T-helper 2 cell treated with Interferon-gamma antibody and Interleukin-4, amounts not matched to agents 5 μg/mL and 100 μg/mL, for 36 hours (primary cell): ENCODE measurements around the gene MAD1L1.

Experiments
- DNase-seq: peaks from one replicate; pipeline ENCODE4 v3.0.0; 2021; ENCODE audit warnings: low spot score
- H3K27ac Mint-ChIP-seq: one replicate; pipeline ENCODE4 v1.8.0; 2021; ENCODE audit warnings: mild to moderate bottlenecking, mixed read lengths
- H3K27me3 Mint-ChIP-seq: one replicate; pipeline ENCODE4 v1.8.0; 2021; ENCODE audit warnings: low read depth, mixed read lengths
- H3K36me3 Mint-ChIP-seq: one replicate; pipeline ENCODE4 v1.8.0; 2021; ENCODE audit warnings: low read depth, mixed read lengths
- H3K4me1 Mint-ChIP-seq: one replicate; pipeline ENCODE4 v1.8.0; 2021; ENCODE audit warnings: low read depth, mixed read lengths
- H3K4me3 Mint-ChIP-seq: one replicate; pipeline ENCODE4 v1.8.0; 2022; ENCODE audit warnings: mild to moderate bottlenecking, moderate library complexity, mixed read lengths
- H3K9me3 Mint-ChIP-seq: one replicate; pipeline ENCODE4 v1.8.0; 2021; ENCODE audit warnings: mixed read lengths

MAD1L1 gene

DNA sequence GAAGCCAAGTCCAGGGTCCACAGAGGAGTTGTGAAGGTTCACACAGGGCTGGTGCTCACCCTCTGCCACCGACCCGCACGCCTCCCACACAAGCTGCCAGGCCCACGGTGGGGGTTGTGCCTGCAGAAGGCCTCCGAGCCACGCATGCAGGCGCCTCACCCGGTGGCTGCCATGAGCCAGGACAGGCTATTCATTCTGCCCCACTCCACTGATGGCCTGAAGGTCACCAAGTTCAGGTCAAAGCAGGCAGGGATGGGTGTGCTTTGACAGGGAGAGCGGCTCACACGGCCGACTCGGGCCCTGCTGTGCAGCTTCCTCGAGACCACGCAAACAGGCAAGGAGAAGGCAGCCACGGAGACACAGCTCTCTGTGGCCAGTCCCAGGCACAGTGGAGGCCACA lies 143.9 kb downstream of the MAD1L1 start:
- Mint-ChIP-seq H3K36me3 (peaks cover 3% of the 10 kb centered on the region), H3K9me3 (no peaks in the 10 kb centered on the region), H3K27me3 (no peaks in the 10 kb centered on the region), H3K4me3 (no peak overlapping the region), H3K27ac (no peak overlapping the region), H3K4me1 (peaks cover 8% of the 10 kb centered on the region)
- no peak for DNase-seq

GRCh38 chr7:2087744-2088143 lies 145.0 kb downstream of the MAD1L1 start:
- DNase-seq, result no peak
- Mint-ChIP-seq H3K27me3 (no peaks in the 10 kb centered on the region), H3K9me3 (no peaks in the 10 kb centered on the region), H3K4me3 (no peak overlapping the region), H3K4me1 (peaks cover 8% of the 10 kb centered on the region), H3K36me3 (peaks cover 3% of the 10 kb centered on the region), H3K27ac (no peak overlapping the region)

- Mint-ChIP-seq H3K4me1 (peaks cover 10% of the 10 kb centered on the region), H3K9me3 (no peaks in the 10 kb centered on the region), H3K27ac (no peak overlapping the region), H3K27me3 (no peaks in the 10 kb centered on the region), H3K36me3 (peaks cover 5% of the 10 kb centered on the region), H3K4me3 (no peak overlapping the region)
- no peak for DNase-seq
Observed at GRCh38 chr7:2086229-2086628, 146.5 kb downstream of the MAD1L1 start.

- no peaks in the 10 kb centered on the region for H3K9me3 Mint-ChIP-seq
- no peak overlapping the region for H3K27ac Mint-ChIP-seq
- H3K36me3 Mint-ChIP-seq, result peaks cover 5% of the 10 kb centered on the region
- no peak for DNase-seq
- peaks cover 10% of the 10 kb centered on the region for H3K4me1 Mint-ChIP-seq
- H3K4me3 Mint-ChIP-seq, result no peak overlapping the region
- H3K27me3 Mint-ChIP-seq, result no peaks in the 10 kb centered on the region
Observed at GRCh38 chr7:2085804-2086203, 146.9 kb downstream of the MAD1L1 start.

GRCh38 chr7:2084781-2085505 lies 147.8 kb downstream of the MAD1L1 start:
- Mint-ChIP-seq H3K4me1 (peaks cover 10% of the 10 kb centered on the region), H3K9me3 (no peaks in the 10 kb centered on the region), H3K4me3 (no peak overlapping the region), H3K36me3 (peaks cover 5% of the 10 kb centered on the region), H3K27me3 (no peaks in the 10 kb centered on the region), H3K27ac (no peak overlapping the region)
- no peak for DNase-seq

DNA sequence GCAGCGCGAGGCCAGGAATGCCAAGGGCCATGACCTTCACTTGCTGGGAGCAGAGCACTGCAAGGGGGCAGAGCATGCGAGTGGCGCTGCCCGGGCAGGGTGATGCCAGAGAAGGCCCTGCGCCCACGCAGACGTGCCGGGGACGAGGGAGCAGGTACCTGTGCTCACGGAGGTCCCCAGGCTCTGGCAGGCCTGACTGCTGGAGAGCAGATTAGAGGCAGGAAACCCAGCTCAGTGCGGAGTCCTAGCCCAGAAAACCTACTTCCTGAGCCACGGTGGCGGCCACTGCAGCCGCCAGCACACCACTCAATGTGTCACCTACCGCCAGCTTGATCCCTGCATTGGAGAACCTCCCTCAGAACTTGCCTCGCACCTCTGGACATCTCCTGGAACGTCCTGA lies 148.4 kb downstream of the MAD1L1 start:
- DNase-seq, result no peak
- H3K9me3 Mint-ChIP-seq, result no peaks in the 10 kb centered on the region
- H3K27ac Mint-ChIP-seq, result no peak overlapping the region
- peaks cover 5% of the 10 kb centered on the region for H3K36me3 Mint-ChIP-seq
- H3K4me3 Mint-ChIP-seq, result no peak overlapping the region
- H3K27me3 Mint-ChIP-seq, result no peaks in the 10 kb centered on the region
- H3K4me1 Mint-ChIP-seq, result peaks cover 10% of the 10 kb centered on the region

DNA sequence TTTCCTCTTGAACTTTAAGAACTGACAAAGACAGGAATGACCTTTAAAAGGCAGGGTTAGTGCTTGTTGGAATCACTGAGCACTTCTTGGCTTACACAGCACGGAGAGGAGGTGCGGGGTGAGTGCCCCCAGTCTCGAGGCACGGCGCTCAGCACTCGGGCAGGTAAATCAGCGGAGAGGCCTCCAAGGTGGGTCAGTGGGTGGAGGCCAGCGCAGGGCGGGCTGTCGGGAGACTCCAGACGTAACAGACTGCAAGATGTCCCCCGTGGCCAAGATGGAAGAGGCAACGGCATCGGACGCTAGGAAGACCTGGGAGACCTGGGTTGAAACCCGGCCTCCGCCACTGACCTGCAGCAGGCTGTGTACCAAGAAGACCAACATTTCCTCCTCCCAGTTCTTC lies 149.4 kb downstream of the MAD1L1 start:
- DNase-seq, result no peak
- peaks cover 5% of the 10 kb centered on the region for H3K36me3 Mint-ChIP-seq
- peaks cover 10% of the 10 kb centered on the region for H3K4me1 Mint-ChIP-seq
- no peaks in the 10 kb centered on the region for H3K27me3 Mint-ChIP-seq
- no peak overlapping the region for H3K4me3 Mint-ChIP-seq
- H3K27ac Mint-ChIP-seq, result no peak overlapping the region
- no peaks in the 10 kb centered on the region for H3K9me3 Mint-ChIP-seq

DNA sequence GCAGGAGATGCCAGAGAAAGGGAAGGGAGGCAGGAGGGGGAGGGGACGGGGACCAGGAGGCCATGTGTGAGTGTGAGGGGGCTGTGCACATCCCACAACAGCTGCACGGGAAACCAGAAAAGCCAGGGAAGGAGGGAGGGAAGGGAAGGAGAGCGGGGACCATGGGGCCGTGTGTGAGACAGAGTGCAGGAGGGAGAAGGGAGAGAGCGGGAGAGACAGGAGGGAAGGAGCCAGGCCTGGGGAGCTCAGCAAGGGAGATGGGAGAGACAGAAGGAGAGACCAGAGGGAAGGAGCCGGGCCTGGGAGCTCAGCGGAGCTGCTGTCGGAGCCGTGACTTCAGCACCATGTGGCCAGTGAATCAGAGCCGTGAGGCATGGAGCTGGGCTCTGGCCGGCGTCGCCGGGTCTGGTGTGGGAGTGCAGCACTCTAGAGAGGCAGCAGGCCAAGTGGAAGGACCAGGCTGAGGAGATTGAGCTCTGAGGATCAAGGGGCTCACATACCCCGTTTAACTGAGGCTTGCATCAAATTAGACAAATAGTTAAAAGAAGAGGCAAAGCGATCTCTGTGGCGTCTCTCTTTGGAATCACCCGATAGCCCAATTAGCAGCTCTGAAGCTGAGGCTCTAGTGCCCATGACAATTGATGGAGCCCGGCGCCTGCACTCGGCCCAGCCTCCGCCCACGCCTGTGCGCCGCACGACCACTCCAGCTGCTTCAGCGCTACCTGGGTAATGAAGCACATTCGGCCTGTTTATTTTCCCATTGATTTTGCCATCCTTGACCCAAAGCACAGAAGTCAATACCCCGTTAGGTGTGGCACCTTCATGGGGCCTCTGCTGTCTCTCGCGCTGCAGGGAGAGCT lies 150.4 kb downstream of the MAD1L1 start:
- Mint-ChIP-seq H3K9me3 (no peaks in the 10 kb centered on the region), H3K4me3 (no peak overlapping the region), H3K27me3 (no peaks in the 10 kb centered on the region), H3K4me1 (peaks cover 8% of the 10 kb centered on the region), H3K27ac (no peak overlapping the region), H3K36me3 (peaks cover 5% of the 10 kb centered on the region)
- no peak for DNase-seq

DNA sequence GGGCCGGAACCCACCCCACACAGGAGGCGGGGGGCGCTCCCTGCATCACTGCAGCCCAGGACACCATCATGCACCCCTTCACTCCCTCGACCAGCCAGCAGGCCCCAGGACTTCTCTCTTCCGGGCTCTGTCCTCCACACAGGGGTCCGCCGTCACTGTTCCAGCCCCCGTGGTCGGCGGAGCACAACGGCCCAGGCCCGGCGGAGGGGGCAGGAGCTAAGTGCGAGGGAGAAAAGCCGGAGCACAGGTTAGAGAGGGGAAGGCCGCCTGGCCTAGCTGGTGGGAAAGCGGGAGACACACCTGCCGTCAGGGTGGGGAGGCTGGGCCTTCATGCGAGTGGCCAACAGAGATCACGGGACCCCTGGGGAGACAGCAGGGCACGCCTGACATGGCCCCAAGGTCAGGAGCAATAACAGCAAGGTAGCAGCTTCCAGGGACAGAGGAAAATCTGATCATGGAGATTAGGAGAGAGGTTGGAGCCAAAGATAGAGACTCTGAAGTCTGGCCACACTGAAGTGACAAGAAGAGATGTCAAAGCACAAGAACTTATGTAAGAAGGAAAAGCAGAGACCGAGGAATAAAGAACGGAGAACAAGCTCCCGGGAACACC lies 151.1 kb downstream of the MAD1L1 start:
- no peaks in the 10 kb centered on the region for H3K27me3 Mint-ChIP-seq
- no peaks in the 10 kb centered on the region for H3K9me3 Mint-ChIP-seq
- no peak overlapping the region for H3K4me3 Mint-ChIP-seq
- no peak for DNase-seq
- peaks cover 5% of the 10 kb centered on the region for H3K36me3 Mint-ChIP-seq
- peaks cover 8% of the 10 kb centered on the region for H3K4me1 Mint-ChIP-seq
- no peak overlapping the region for H3K27ac Mint-ChIP-seq

GRCh38 chr7:2080477-2080876 lies 152.3 kb downstream of the MAD1L1 start:
- peaks cover 8% of the 10 kb centered on the region for H3K4me1 Mint-ChIP-seq
- no peak for DNase-seq
- H3K4me3 Mint-ChIP-seq, result no peak overlapping the region
- H3K27ac Mint-ChIP-seq, result no peak overlapping the region
- H3K9me3 Mint-ChIP-seq, result no peaks in the 10 kb centered on the region
- H3K36me3 Mint-ChIP-seq, result peaks cover 5% of the 10 kb centered on the region
- H3K27me3 Mint-ChIP-seq, result no peaks in the 10 kb centered on the region

- Mint-ChIP-seq H3K9me3 (no peaks in the 10 kb centered on the region), H3K4me3 (no peak overlapping the region)
Observed at GRCh38 chr7:2080060-2080387, 152.7 kb downstream of the MAD1L1 start.

DNA sequence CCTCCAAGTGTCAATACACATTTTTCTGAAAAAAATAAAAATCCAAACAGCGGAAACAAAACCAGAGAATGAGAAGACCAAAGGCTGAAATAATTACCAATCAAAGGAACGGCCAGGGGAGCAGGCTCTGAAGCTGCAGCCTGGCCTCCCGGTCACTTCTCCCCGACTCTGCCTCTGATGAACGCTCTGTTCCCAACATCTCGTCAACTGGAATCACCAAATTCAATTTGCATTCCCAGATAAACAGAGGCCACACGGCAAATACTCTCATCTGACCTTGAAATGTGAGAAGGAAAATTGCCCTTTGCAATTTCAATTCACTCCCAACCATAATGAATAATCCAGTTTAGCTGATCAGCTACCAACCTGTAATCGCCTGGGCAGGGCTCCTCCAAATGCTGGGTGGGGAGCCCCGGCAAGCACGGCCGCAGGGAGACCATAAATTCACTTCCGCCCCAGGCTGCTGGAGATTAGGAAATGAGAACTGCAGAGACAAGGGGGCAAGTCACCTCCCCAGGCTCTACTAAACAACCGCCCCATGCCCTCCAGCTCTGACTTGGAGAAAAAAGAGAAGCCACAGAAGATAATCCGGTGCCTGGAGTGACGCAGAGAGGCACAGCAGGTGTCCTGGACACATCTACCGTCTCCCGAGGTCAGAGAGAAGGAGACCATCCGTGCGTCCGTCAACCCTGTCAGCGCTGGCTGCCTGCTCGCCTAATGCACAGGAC lies 153.2 kb downstream of the MAD1L1 start:
- Mint-ChIP-seq H3K4me3 (no peak overlapping the region), H3K27me3 (no peaks in the 10 kb centered on the region), H3K4me1 (peaks cover 2% of the 10 kb centered on the region), H3K36me3 (peaks cover 2% of the 10 kb centered on the region), H3K27ac (no peak overlapping the region), H3K9me3 (no peaks in the 10 kb centered on the region)
- DNase-seq, result no peak

More at GRCh38 chr7:2080060-2080387, 152.7 kb downstream of the MAD1L1 start:
- DNase-seq, result no peak
- no peak overlapping the region for H3K27ac Mint-ChIP-seq
- no peaks in the 10 kb centered on the region for H3K27me3 Mint-ChIP-seq
- peaks cover 5% of the 10 kb centered on the region for H3K36me3 Mint-ChIP-seq
- H3K4me1 Mint-ChIP-seq, result peaks cover 6% of the 10 kb centered on the region

GRCh38 chr7:2078899-2079298 lies 153.8 kb downstream of the MAD1L1 start:
- no peak for DNase-seq
- H3K4me3 Mint-ChIP-seq, result no peak overlapping the region
- no peak overlapping the region for H3K27ac Mint-ChIP-seq
- peaks cover 1% of the 10 kb centered on the region for H3K4me1 Mint-ChIP-seq
- no peaks in the 10 kb centered on the region for H3K27me3 Mint-ChIP-seq
- peaks cover 2% of the 10 kb centered on the region for H3K36me3 Mint-ChIP-seq
- no peaks in the 10 kb centered on the region for H3K9me3 Mint-ChIP-seq

GRCh38 chr7:2076649-2077064 lies 156.1 kb downstream of the MAD1L1 start:
- H3K4me3 Mint-ChIP-seq, result no peak overlapping the region
- no peaks in the 10 kb centered on the region for H3K27me3 Mint-ChIP-seq
- H3K4me1 Mint-ChIP-seq, result peaks cover 2% of the 10 kb centered on the region
- H3K9me3 Mint-ChIP-seq, result no peaks in the 10 kb centered on the region
- no peaks in the 10 kb centered on the region for H3K36me3 Mint-ChIP-seq
- no peak for DNase-seq
- no peak overlapping the region for H3K27ac Mint-ChIP-seq
